ENCODE data around the gene MIEN1. TPM values are rescaled to one million over a fixed set of nuclear protein-coding genes. Genes with fewer than 3 reads are reported as not detected.
A peak's percentile ranks its signal among the peaks of the same experiment; 100 is the strongest.
"Not testable (repeated sequence)": the region's sequence is repeated elsewhere in the genome, so short reads cannot be mapped to it uniquely, and the experiment has no call there.

MIEN1 gene
- total RNA-seq, 1 donor from 2014 or later, result 25.2 TPM

DNA sequence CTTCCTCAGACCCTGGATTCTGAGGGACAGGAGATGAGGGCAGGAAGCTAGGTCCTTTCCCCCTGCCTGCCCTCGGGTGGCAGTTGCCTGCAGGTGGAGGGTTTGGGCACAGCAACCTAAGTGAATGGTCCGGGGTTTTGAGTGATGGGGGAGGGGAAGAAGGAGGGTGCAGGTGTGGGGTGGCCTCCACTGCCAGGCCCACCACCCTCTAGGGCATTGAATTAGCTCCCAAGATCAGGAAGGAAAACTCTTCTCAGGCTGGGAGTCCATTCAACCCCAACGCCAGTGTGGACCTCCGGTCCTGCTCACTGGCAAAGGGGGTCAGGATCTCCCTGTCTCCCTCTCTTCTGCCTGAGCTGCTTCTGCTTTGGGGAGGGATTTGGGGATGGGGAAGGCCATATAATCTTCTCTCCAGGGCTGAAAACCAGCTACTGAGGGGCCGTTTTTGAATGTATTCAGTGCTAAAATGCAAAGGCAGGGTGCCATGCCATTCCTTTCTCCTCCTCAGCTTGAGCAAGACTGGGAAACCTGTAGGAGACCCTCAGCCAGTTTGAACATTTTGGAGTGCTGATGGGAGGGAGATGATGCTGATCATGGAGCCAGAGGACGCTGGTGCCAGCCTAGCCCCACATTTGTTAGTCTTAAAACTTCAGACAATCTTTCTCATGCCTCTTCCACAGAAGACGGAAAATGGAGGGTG lies 26.2 kb upstream of the MIEN1 start:
- DNase-seq (ENCODE audit: low spot score), result no peak
- ATAC-seq, result no peak

DNA sequence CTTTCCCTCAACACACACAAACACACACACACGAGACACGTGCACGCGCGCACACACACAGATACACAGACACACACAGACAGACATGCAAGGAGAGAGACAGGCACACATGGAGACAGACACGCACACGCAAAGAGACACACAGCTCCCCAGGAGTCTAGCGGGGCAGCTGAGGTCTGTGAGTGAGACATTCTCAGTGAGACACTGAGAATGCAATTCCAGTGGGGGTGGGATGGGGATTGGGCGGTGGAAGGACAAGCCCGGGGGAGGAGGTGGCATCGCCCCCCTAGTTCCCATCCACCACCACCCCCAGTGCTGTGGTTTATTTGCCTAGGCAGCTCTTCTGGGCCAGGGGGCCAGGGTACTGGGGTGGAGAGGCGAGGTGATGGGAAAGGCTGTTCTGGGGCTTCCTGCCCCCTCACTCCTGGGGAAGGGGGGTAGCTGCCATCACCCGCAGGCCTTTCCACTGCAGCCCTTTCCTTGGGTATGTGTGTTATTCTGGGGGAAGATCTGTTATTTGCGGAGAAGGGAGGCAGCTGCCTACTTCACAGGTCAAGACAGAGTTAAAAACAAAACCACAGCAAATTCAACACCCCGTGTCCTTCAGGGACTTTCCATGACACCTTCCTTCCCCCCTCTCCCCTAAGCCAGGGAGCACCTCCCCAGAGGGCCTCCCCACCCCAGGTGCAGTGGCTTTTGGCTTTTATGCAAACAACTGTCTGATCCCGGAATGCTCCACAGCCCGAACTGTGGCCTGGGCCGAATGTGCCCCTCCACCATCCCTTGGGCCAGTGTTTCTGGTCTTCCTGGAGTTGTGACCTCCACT lies 25.4 kb upstream of the MIEN1 start:
- DNase-seq (ENCODE audit: low spot score), result no peak
- ATAC-seq, result no peak

DNA sequence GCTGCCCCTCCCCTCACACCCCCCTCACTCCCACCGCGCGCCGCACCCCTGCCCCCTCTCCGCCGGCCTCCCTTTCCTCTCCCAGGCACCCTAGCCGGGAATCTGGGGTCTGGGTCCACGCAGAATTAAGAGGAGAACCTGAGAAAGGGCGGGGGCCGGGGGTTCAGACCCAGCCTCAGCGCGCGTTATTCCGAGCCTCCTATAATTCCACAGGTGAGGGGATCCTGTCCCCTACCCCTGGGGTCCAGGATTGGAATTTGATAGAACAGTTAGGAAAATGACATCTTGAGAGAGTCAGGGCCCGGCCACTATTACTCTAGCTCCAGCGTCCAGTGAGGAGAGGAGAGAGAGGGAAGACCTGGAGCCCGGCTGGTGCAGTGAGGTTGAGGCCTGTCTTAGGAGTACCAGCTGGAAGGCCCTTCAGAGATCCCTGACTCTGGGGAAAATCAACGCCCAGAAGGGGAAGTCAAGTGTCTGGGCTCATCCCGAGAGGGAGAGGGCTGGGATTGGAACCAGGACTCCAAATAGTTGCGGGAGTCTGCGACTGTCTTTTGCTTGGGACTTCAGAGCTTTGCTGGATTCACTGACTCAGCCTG lies 24.7 kb upstream of the MIEN1 start:
- no peak for ATAC-seq
- no peak for DNase-seq (ENCODE audit: low spot score)

DNA sequence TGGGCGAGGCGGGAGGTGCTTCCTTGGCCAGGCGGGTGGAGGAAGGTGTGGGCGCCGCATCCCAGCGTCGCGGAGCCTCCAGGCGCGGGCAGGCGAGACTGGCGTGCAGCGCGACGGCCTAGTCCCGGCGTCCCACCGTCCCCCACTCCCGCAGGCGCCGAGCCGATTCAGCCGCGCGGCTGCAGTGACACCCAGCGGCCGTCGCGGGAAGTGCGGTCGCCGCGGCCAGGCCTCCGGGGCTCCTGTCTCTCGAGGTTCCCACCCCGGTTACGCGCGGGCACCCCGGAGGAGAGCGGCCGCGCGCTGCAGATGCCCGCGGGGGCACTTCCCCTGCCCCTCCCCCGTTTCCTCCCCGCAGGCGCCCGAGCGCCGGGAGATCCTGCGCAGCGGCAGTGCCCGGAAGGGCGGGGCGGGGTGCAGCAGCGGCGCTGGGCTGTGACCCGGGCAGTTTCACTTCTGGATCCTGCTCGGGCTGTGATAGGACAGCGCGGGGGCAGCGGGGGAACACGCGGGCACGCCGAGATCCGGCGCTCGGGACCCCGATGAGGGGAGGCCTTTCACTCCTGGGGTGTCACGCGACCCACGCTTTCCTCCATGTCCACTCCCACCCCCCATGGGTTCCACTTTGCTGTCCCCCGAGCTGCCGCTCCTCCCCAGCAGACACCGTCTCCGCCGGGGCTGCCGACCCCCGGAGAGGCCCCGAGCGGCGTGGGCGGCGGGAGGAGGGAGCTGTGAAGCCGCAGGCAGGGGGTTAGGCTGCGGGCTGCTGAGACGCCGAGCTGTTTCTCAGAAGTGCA lies 24.0 kb upstream of the MIEN1 start:
- ATAC-seq, result peak; percentile 92
- DNase-seq (ENCODE audit: low spot score), result peak; percentile 96

DNA sequence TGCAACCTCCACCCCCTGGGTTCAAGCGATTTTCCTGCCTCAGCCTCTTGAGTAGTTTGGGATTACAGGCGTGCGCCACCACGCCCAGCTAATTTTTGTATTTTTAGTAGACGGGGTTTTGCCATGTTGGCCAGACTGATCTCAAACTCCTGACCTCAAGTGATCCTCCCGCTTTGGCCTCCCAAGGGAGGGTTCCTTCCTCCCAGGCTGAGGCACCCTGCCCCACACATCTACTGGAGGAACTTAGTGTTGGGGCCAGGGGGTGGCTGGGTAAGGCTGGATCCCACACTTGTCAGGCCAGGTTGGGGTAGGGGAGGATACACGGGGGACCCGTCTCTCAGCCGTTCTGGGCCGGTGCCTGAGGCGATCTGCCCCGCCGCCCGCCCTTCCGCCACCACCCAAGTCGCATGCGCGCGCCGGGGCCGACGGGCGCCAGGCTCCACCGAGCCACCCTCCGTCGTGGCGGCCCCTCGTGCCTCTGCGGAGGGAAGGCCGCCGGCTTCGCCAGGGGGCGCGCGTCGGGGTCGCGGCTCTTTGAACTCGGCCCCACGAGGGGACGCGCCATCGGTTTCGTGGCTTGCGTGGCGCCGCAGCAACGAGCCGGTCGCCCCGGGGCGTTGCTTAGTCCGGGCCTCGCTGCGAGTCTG lies 23.3 kb upstream of the MIEN1 start:
- DNase-seq (ENCODE audit: low spot score) (no peak), ATAC-seq (peak; percentile 62)

DNA sequence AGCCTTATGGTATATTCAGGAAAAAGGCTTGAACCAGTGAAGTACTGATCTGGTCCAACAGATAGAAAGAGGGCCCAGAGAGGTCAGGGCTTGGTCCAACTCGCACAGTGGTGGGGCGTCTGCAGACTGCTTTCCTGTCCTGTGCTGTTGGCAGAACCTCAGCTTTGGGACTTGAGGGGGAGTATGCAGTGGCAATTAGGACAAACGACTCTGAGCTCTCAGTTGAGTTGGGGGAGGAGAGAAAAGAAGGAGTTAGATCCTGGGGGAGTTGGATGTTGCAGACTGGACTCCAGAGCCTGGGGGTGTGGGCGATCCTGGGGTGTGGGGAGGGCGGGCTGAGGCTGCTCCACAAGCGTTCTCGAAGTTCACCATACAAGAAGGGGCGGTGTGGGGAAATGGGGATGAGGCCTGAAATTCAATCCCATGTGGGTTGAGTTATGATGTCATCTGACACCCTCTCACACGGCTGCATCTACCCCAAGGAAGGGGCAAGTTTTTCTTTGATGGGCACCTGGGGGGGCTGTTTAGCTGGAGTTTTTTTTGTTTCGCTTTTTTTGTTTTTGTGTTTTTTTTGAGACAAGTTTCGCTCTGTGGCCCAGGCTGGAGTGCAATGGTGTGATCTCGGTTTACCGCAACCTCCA lies 22.0 kb upstream of the MIEN1 start:
- ATAC-seq (no peak), DNase-seq (ENCODE audit: low spot score) (no peak)

DNA sequence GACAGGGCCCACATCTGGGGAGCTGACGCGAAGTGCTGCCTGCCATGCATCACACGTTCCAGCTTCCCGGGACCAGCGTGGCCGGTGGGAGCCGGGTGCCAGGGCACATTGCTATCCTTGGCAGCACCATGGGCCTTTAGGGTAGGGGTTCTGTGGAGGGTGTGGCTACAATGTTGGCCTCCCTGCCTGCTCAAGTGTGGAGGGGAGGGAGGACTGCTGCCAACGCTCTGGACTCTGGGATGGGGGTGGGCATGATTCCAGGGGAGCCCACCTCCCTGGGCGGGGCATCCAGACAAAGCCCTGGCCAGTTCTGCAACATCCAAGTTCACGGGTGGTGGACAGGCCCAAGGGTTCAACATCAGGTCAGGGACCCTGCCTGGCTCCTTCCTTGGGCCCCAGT lies 21.3 kb upstream of the MIEN1 start:
- no peak for ATAC-seq
- no peak for DNase-seq (ENCODE audit: low spot score)

DNA sequence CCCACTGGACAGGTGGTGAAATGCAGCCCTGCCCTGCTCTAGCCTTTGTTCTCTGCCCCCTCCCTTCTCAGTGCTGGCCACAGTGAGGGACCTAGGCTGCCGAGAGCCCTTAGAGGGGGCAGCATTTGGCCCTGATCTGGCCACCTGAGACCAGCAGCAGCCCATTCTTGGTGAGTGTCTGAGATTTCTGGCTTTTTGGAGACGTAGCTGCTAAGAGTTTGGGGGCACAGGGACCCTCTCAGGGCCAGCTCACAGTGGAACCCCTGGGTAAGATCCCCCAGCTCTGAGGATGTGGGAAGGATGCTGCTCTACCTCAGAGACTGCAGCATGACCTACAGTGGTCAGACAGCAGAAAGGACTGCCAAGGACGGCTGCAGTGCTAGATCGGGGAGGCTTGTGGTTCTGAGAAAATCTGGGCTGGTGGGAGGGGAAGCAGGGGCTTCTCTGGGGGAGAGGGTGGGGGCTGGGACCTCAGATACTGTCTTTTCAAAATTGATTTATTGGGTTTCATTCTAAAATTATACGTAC lies 20.7 kb upstream of the MIEN1 start:
- DNase-seq (ENCODE audit: low spot score) (no peak), ATAC-seq (no peak)

DNA sequence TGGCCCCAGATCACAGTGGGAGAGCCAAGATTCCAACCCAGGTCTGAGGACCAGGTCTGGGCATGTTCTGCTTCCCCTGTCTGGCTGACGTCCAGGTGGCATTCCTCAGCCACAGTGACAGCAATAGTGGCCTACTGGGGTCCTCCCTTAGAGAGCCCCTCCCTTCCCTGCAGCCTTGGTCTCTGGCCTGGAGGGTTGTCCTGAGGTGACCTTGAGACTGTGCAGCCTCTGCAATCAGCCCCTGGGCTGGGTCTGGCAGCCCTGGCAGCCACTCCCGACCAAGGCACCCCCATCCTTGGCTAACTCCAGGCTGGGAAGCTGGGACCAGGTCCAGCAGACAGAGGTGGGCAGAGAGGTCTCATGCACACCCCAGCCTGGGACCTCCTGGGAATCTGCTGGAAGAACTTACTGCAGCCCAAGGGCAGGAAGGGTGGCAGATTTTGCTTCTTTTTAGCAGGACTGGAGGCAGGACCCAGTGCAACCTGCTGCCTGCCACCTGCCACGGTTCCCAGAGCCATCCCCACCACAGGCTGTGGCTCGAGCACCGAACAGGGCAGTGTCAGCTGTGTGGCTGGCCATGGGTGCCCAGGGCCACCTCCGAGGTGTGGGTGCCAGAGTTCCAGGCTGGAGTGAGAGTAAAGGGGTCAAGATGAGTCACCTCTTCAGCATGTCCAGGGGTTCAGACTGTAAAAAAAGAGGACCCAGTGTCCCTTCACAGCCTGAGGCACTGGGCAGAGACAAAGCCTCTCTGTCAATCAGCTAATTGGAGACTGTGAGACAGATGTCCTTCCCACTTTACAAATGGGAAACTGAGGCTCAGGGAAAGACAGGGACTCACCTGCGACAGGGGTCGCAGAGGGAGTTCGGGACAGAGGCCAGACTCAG lies 20.0 kb upstream of the MIEN1 start:
- DNase-seq (ENCODE audit: low spot score), result no peak
- no peak for ATAC-seq

DNA sequence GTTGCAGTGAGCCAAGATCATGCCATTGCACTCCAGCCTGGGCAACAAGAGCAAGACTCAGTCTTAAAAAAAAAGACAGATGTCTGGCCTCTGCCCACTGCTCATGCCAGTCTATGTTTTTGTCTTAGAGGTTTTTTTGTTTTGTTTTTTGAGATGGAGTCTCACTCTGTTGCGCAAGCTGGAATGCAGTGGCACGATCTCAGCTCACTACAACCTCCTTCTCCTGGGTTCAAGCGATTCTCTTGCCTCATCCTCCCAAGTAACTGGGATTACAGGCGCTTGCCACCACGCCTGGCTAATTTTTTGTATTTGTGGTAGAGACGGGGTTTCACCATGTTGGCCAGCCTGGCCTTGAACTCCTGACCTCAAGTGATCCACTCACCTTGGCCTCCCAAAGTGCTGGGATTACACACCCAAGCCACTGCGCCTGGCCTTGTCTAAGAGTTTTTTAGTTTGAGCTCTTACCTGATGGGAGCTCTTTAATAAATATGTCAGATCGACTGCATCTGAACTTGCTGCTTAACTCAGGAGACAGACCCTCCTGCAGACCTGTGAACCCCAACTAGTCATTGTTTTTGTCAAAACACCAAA lies 18.2 kb upstream of the MIEN1 start:
- ATAC-seq; DNase-seq (ENCODE audit: low spot score): not testable (repeated sequence)

DNA sequence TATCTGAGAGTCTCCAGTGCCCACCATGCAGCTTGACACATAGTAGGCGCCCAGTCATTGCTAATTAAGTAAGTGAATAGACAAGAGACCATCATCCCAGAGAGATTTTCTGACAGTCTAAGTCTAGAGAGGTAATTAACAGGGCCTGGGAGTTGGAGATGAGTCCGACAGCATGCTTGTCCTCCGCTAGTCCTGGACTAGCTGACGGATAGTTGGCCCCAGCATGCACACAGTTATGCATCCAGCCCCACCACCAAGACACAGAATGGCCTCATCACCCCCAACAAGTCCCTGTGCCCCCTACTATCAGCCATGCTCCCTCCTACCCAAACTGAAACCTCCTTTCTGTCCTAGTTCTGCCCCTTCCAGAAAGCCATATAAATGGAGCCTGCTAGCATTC lies 17.4 kb upstream of the MIEN1 start:
- no peak for DNase-seq (ENCODE audit: low spot score)
- no peak for ATAC-seq

DNA sequence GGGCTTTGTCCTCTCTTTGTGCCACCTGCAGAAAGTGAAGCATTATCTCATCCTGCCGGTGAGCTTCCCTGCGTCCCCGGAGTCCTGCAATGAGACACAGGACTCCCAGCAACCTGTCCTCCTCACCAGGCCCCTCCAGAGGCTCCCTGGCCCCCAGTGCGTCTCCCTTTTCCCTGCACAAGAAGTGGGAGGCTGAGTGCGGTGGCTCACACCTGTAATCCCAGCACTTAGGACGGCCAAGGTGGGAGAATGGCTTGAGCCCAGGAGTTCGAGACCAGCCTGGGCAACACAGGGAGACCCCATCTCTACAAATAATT lies 15.8 kb upstream of the MIEN1 start:
- ATAC-seq (no peak), DNase-seq (ENCODE audit: low spot score) (no peak)

DNA sequence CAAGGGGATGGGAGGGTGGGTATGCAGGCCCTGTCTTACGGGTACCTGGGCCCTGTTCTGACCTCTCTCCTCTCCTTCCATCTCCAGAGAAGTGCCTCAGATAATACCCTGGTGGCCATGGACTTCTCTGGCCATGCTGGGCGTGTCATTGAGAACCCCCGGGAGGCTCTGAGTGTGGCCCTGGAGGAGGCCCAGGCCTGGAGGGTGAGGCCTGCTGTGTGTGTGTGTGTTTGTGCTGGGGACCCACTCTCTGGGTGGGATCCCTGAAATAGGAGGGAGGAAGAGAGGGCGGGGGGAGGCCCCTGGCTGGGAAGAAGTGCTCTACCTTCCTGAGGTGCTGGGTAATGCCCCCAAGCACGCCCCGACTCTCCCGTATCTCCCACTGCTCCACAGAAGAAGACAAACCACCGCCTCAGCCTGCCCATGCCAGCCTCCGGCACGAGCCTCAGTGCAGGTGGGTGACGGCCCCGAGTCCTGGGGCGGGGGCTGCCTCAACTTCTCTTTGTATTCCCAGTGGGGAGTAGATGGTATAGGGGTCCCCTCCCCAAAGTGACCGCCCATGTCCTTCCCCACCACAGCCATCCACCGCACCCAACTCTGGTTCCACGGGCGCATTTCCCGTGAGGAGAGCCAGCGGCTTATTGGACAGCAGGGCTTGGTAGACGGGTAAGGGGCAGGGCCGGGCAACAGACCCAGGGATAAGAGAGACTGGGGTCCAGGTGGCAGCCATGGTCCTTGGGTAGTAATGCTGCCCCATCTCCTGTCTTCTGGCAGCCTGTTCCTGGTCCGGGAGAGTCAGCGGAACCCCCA lies 15.2 kb upstream of the MIEN1 start:
- ATAC-seq (no peak), DNase-seq (ENCODE audit: low spot score) (no peak)

DNA sequence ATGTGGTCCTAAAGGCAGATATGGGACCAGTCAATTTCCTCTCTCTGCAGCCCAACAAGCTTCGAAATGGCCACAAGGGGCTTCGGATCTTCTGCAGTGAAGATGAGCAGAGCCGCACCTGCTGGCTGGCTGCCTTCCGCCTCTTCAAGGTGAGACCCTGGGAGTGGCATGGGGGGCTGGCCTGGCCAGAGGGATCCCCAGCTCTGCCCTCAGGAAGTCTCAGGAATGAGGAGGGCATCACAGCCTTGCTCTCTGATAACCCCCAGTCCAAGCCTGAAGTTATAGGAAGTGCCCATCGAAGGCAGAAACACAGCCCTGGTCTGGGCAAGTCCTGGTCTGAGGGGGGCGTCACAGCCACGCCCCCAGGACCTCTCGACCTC lies 14.5 kb upstream of the MIEN1 start:
- ATAC-seq, result no peak

DNA sequence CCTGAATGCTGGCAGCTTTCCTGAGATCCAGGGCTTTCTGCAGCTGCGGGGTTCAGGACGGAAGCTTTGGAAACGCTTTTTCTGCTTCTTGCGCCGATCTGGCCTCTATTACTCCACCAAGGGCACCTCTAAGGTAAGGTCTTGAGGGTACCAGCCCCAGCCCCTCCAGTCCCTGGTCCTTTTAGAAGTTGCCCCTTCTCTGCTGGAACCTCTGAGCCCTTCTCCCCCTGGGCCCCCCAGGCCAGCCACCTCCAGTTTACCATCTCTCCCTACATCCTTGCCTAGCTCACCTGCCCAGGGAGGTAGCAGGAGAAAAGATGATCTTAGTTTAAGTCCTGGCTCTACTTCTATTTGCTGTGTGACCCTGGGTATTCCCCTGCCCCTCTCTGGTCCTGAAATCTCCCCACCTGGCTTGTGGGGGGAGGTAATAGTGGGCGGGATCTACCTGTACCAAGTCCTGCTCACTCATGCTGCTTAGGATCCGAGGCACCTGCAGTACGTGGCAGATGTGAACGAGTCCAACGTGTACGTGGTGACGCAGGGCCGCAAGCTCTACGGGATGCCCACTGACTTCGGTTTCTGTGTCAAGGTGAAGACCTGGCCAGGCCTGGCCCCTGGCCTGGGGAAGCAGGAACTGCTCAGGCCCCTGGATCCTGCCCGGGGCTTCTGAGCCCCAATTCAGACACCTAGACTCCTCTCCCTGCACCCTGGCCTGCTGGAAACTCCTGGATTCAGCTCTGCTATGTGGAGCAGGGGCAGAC lies 13.9 kb upstream of the MIEN1 start:
- DNase-seq (ENCODE audit: low spot score), result no peak

More for the DNA sequence above, 14.5 kb upstream of the MIEN1 start:
- no peak for DNase-seq (ENCODE audit: low spot score)

DNA sequence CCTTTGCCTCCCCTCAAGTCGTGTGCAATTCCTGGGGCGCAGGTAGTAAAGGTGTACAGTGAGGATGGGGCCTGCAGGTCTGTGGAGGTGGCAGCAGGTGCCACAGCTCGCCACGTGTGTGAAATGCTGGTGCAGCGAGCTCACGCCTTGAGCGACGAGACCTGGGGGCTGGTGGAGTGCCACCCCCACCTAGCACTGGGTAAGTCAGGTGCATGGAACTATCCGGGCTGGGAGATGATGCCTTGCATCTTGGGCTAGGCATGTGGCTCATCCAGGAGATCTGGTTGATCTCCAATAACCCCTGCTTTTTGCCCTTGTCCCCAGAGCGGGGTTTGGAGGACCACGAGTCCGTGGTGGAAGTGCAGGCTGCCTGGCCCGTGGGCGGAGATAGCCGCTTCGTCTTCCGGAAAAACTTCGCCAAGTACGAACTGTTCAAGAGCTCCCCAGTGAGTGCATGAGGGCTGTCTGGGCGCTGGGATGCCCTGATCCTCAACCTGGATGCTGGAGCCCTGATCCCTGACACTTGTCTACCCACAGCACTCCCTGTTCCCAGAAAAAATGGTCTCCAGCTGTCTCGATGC lies 12.6 kb upstream of the MIEN1 start:
- DNase-seq (ENCODE audit: low spot score) (no peak), ATAC-seq (no peak)

More for the DNA sequence above, 13.9 kb upstream of the MIEN1 start:
- ATAC-seq, result no peak

All from left lobe of liver (tissue), 2 donors.